ENCODE results near the gene COBL.

COBL gene

GRCh38 chr7:51269321-51269720, 47.3 kb downstream of the COBL start:
- Histone ChIP-seq H3K27ac (peak overlapping the region; percentile 51), H3K4me2 (ENCODE audit: low read length) (no peak overlapping the region), H2AFZ (no peak overlapping the region), H3K4me1 (peaks cover 56% of the 10 kb centered on the region), H3K79me2 (peaks cover 71% of the 10 kb centered on the region), H3K9ac (no peak overlapping the region), H3K4me3 (ENCODE audit: low read depth, low read length) (no peak overlapping the region), H3K9me3 (ENCODE audit: control insufficient read depth, low read length) (no peaks in the 10 kb centered on the region), H3K36me3 (ENCODE audit: control insufficient read depth, insufficient read depth, low read length) (no peaks in the 10 kb centered on the region), H3K27me3 (ENCODE audit: control insufficient read depth, insufficient read depth, low read length) (no peaks in the 10 kb centered on the region)
- TF ChIP-seq CTCF (IDR thresholded peaks at IDR 0.05) = no peak

- Histone ChIP-seq H3K4me3 (ENCODE audit: low read depth, low read length) (no peak overlapping the region), H3K79me2 (peaks cover 69% of the 10 kb centered on the region), H3K36me3 (ENCODE audit: control insufficient read depth, insufficient read depth, low read length) (no peaks in the 10 kb centered on the region), H3K4me2 (ENCODE audit: low read length) (no peak overlapping the region), H3K27me3 (ENCODE audit: control insufficient read depth, insufficient read depth, low read length) (no peaks in the 10 kb centered on the region), H2AFZ (no peak overlapping the region), H3K9me3 (ENCODE audit: control insufficient read depth, low read length) (no peaks in the 10 kb centered on the region), H3K9ac (no peak overlapping the region), H3K4me1 (peaks cover 56% of the 10 kb centered on the region), H3K27ac (no peak overlapping the region)
- no peak for TF ChIP-seq CTCF (IDR thresholded peaks at IDR 0.05)
These were observed 47.8 kb downstream of the COBL start for GRCh38 chr7:51268859-51269258.

- H3K36me3 ChIP-seq (ENCODE audit: control insufficient read depth, insufficient read depth, low read length) = no peaks in the 10 kb centered on the region
- no peak overlapping the region for H2AFZ ChIP-seq
- H3K4me2 ChIP-seq (ENCODE audit: low read length) = no peak overlapping the region
- H3K9me3 ChIP-seq (ENCODE audit: control insufficient read depth, low read length) = no peaks in the 10 kb centered on the region
- H3K27me3 ChIP-seq (ENCODE audit: control insufficient read depth, insufficient read depth, low read length) = no peaks in the 10 kb centered on the region
- TF ChIP-seq CTCF (IDR thresholded peaks at IDR 0.05) = no peak
- peaks cover 54% of the 10 kb centered on the region for H3K4me1 ChIP-seq
- peaks cover 72% of the 10 kb centered on the region for H3K79me2 ChIP-seq
- no peak overlapping the region for H3K4me3 ChIP-seq (ENCODE audit: low read depth, low read length)
- H3K27ac ChIP-seq = no peak overlapping the region
- H3K9ac ChIP-seq = no peak overlapping the region
These were observed 49.4 kb downstream of the COBL start for GRCh38 chr7:51267169-51267568.

GRCh38 chr7:51265066-51265907, 51.3 kb downstream of the COBL start:
- Histone ChIP-seq H3K27me3 (ENCODE audit: control insufficient read depth, insufficient read depth, low read length) (no peaks in the 10 kb centered on the region), H3K4me2 (ENCODE audit: low read length) (no peak overlapping the region), H3K36me3 (ENCODE audit: control insufficient read depth, insufficient read depth, low read length) (no peaks in the 10 kb centered on the region), H3K27ac (peak overlapping the region; percentile 99), H3K79me2 (peaks cover 65% of the 10 kb centered on the region), H3K9me3 (ENCODE audit: control insufficient read depth, low read length) (no peaks in the 10 kb centered on the region), H3K4me1 (peaks cover 60% of the 10 kb centered on the region), H2AFZ (no peak overlapping the region), H3K4me3 (ENCODE audit: low read depth, low read length) (no peak overlapping the region), H3K9ac (no peak overlapping the region)
- TF ChIP-seq CTCF (IDR thresholded peaks at IDR 0.05) = no peak
